Activated CD4-positive, alpha-beta T cell treated with anti-CD3 and anti-CD28 coated beads for 1 hour (primary cell): ENCODE results near the gene NFATC3.

ENCODE experiments used
- DNase-seq: peaks from one replicate; pipeline ENCODE4 v3.0.0-alpha.2; 2020

NFATC3 gene

DNA sequence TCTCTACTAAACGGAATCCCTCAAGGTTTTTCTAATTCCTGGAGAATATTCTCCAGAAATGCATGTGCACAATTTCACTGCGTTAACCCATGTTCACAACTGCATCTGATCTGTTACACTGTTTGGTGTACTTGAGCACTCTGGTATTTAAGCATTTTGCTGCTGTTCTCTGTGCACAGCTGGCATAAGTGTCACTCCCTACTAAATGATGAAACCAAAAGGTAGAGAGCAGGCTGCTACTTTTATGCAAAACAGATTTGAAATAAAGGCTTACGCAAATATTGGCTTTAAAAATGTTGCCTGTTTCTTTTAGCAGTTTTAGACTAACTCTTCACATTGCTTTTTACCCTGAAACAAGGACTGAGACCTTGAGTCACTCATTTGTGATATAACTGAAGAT, 109.1 kb downstream of the NFATC3 start:
- no peak for DNase-seq

GRCh38 chr16:68197250-68197649, 112.1 kb downstream of the NFATC3 start:
- no peak for DNase-seq

- no peak for DNase-seq
Measured at GRCh38 chr16:68200088-68200783, 115.1 kb downstream of the NFATC3 start.

- no peak for DNase-seq
Measured at GRCh38 chr16:68202091-68202519, 116.9 kb downstream of the NFATC3 start.

- no peak for DNase-seq
Measured at GRCh38 chr16:68206245-68206644, 121.1 kb downstream of the NFATC3 start.

- DNase-seq: no peak
Measured at GRCh38 chr16:68214726-68215125, 129.6 kb downstream of the NFATC3 start.

DNA sequence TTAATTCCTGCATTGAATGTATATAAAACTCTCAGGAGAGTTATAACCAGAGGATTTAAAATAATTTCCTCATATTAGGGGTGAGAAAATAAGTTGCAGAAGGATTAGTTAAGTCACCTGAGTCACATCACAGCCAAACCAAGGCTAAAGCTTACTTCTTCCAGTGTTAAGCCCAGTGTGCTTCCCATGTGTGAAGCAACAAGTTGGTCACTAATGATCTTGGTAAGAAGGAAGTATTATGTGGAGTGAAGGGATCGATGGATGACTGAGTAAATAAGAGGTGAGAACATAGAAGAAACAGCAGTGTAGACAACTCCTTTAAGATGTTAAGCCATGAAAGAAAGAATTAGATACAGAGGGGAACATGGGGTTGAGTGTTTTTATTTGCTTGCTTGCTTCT, 130.1 kb downstream of the NFATC3 start:
- DNase-seq: no peak

DNA sequence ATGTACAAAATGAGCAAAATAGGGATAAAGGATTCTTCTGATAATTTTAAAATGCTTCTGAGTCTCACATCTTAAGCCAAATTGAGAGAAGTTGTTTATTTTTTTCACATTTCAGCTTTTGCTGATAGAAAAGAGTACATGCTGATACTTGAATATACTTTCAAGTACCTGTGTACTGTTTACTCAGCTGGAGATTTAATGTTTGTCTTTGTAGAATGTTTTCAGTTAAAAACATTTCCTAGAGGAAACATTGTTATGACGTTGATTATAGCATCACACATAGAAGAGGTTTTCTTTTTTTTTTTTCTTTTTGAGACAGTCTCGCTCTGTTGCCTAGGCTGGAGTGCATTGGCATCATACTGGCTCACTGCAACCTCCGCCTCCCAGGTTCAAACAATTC, 131.1 kb downstream of the NFATC3 start:
- no peak for DNase-seq

DNA sequence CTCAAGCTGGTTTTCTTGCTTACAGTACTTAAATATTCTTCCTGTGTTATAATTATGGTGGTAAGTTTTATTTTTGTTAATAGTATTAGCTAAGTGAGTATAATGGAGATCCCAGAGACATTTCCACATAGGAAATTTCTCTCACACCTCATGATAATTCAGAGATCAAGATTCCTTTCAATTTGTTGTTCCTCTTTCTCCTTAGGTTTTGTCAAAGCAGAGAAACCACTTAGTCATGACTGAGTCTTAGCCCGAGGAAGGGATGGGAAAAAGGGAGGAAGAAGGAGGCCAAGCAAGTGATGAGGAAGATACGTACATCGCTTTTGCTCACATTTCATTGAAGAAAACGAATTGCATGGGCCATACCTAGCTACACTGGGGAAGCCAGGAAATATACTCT, 132.3 kb downstream of the NFATC3 start:
- no peak for DNase-seq

- DNase-seq: no peak
Measured at GRCh38 chr16:68219725-68220351, 134.7 kb downstream of the NFATC3 start.

GRCh38 chr16:68223072-68223471, 137.9 kb downstream of the NFATC3 start:
- no peak for DNase-seq

GRCh38 chr16:68226116-68226515, 140.9 kb downstream of the NFATC3 start:
- DNase-seq: no peak

GRCh38 chr16:68227183-68227793, 142.1 kb downstream of the NFATC3 start:
- no peak for DNase-seq

DNA sequence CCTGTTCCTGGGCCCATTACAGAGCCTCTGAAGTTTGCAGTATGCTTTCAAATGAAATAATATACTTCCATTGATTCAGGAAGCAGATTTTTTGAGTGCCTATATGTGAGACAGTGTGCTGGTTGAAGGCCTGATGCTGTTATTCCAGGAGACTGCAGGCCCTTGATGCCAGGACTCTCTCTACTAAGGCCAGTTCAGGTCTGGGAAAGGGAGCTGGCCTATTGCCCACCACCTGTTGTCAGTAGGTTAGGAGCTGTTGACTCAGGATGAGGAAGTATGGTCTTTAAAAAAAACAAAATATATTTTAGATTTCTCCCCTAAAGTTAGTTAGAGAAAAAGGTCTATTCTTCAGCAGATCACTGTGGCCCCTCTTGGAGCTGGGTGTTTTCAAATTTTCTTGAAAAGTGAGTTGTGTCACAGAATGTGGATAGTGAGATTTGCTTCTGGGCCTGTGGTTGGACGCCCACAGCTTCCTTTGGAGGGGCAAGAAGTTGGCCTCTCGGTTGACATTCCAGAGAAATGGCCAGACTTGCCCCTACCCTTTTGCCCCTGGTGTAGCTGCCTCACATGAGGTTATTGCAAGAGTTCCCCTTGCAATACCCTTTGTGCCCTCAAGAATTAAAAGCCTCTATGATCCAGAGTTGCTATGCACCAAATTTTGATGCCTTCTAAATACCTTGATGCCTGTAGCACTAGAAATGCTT, 142.8 kb downstream of the NFATC3 start:
- DNase-seq: no peak

- DNase-seq: no peak
Measured at GRCh38 chr16:68228652-68229051, 143.5 kb downstream of the NFATC3 start.

DNA sequence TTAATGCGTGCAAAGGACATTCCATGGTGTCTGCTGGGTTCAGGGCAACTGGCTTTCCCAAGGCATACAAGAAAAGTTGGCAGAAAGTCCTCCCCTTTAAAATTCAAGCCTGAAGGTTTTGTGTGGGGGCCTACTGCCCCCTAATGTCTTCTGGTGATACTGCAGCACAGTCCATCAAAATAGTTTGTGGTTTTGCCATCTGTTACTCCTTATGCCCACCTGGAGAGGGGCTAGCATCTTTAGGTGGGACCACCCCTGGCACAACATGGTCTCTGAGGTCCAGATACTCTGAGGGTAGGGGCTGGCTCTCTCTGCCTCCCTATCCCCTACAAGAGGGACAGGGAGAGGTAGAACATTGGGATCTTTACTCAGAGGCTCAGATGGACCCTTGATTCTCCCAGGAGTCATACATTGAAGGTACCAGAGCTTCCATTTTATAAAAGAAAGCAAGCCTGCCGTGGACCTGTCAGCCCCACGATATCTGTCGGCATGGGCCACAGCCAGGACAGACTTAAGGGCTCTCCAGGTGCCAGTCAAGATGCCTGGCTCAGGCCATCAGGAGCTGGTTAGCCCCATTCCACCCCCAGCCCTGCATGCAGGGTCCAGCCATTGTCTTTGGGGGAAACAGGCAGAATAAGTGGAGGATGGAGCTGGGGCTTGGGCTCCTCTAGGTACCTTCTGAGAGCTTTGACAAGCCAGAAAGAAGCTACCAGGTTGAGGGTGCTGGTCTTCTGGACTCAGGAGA, 144.4 kb downstream of the NFATC3 start:
- DNase-seq: peak; percentile 41

GRCh38 chr16:68230176-68230571, 145.0 kb downstream of the NFATC3 start:
- DNase-seq: no peak

DNA sequence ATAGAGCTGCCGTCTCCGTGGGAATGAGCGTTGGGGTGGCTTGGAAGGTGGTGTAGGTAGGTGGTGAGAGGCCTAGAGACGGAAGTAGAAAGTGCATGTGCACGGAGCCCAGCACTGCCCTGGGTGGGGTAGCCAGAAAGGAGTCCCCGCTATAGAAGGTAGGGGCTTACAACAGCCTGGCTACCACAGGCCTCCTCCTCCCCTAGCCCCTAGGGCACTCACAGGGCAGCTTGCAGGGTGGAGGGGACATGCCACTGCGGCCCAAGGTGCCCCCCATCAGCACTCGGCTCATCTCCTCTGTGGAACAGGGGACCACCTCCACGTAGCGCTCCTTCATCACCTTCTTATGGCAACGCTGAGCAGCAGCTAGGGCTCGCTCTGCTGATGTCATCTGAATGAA, 145.8 kb downstream of the NFATC3 start:
- DNase-seq: no peak

GRCh38 chr16:68231384-68232136, 146.4 kb downstream of the NFATC3 start:
- no peak for DNase-seq

GRCh38 chr16:68232335-68232734, 147.2 kb downstream of the NFATC3 start:
- DNase-seq: no peak

GRCh38 chr16:68233085-68233834, 148.1 kb downstream of the NFATC3 start:
- no peak for DNase-seq

DNA sequence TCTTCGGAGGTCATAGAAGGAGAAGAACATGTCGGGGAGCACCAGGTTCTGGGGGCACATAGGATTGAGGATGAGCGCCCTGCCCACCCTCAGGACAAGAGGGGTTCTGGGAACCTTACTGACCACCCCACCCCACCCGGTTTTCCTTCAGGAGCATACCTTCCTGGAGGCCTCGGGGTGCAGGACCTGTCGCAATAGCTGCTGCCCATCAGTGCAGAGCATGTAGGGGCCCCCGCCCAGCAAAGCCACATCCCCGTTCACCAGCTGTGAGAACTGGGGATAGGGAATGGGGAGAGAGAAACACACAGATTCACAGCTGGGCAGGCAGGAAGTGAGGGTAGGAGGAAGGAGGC, 148.6 kb downstream of the NFATC3 start:
- DNase-seq: no peak
